Measurements from ENCODE around the gene INTS6. TPM values are rescaled to one million over a fixed set of nuclear protein-coding genes. Genes with fewer than 3 reads are reported as not detected.

INTS6 gene
- polyA plus RNA-seq, 1 donor (not counting 4 experiments of a cell fraction or from before 2014, with no cell fraction given), result 44.2 TPM

- Histone ChIP-seq H3K4me3 (ENCODE audit: control insufficient read depth in 2 of 3, extremely low read depth in 1 of 3, insufficient read depth in 2 of 3, low read depth in 1 of 3, low read length in 3 of 3) (no peak overlapping the region), H3K79me2 (ENCODE audit: control insufficient read depth, insufficient read depth, low read length) (no peaks in the 10 kb centered on the region), H3K27me3 (ENCODE audit: control insufficient read depth, extremely low read depth, insufficient read depth, low read length) (no peaks in the 10 kb centered on the region), H3K9me1 (ENCODE audit: control insufficient read depth, extremely low read depth, insufficient read depth, low read length) (peaks cover 3% of the 10 kb centered on the region), H4K20me1 (ENCODE audit: control insufficient read depth, extremely low read depth, insufficient read depth, low read length) (no peaks in the 10 kb centered on the region), H3K4me2 (ENCODE audit: control insufficient read depth, extremely low read depth, insufficient read depth, low read depth, low read length) (no peak overlapping the region), H2AFZ (ENCODE audit: control insufficient read depth, low read length) (no peak overlapping the region), H3K9me3 (ENCODE audit: control insufficient read depth, low read depth, low read length) (no peaks in the 10 kb centered on the region), H3K36me3 (ENCODE audit: control insufficient read depth in 2 of 2, extremely low read depth in 1 of 2, insufficient read depth in 2 of 2, low read length in 2 of 2) (no peaks in the 10 kb centered on the region), H3K9ac (ENCODE audit: control insufficient read depth, extremely low read depth, insufficient read depth, low read length) (no peak overlapping the region), H3K27ac (ENCODE audit: control insufficient read depth, insufficient read depth, low read length) (no peak overlapping the region), H3K4me1 (ENCODE audit: control insufficient read depth, extremely low read depth, insufficient read depth, low read length) (peaks cover 13% of the 10 kb centered on the region)
- dilution Hi-C loops (cut with MboI; ENCODE audit: extremely low pct_ligation_motif_present, low sequenced_read_pairs), result no loop called here
- DNase-seq (ENCODE audit: low read depth, low spot score), result no peak
- no peak for FAIRE-seq
- TF ChIP-seq CTCF (optimal IDR thresholded peaks at IDR 0.05 in 1 of 3, IDR thresholded peaks at IDR 0.05 in 1 of 3, conservative IDR thresholded peaks at IDR 0.05 in 1 of 3; ENCODE audit: extremely low read depth in 1 of 3, insufficient read depth in 2 of 3, low read length in 3 of 3), result no peak
- TF ChIP-seq EZH2 (IDR thresholded peaks at IDR 0.05; ENCODE audit: low read length), result no peak
Observed at GRCh38 chr13:51475727-51476501, 23.1 kb upstream of the INTS6 start.

- Histone ChIP-seq H2AFZ (ENCODE audit: control insufficient read depth, low read length) (no peak overlapping the region), H3K79me2 (ENCODE audit: control insufficient read depth, insufficient read depth, low read length) (no peaks in the 10 kb centered on the region), H3K27me3 (ENCODE audit: control insufficient read depth, extremely low read depth, insufficient read depth, low read length) (no peaks in the 10 kb centered on the region), H3K9me1 (ENCODE audit: control insufficient read depth, extremely low read depth, insufficient read depth, low read length) (no peaks in the 10 kb centered on the region), H3K4me2 (ENCODE audit: control insufficient read depth, extremely low read depth, insufficient read depth, low read depth, low read length) (no peak overlapping the region), H3K36me3 (ENCODE audit: control insufficient read depth in 2 of 2, extremely low read depth in 1 of 2, insufficient read depth in 2 of 2, low read length in 2 of 2) (no peaks in the 10 kb centered on the region), H3K9ac (ENCODE audit: control insufficient read depth, extremely low read depth, insufficient read depth, low read length) (no peak overlapping the region), H3K27ac (ENCODE audit: control insufficient read depth, insufficient read depth, low read length) (no peak overlapping the region), H3K4me3 (ENCODE audit: control insufficient read depth in 2 of 3, extremely low read depth in 1 of 3, insufficient read depth in 2 of 3, low read depth in 1 of 3, low read length in 3 of 3) (no peak overlapping the region), H3K9me3 (ENCODE audit: control insufficient read depth, low read depth, low read length) (no peaks in the 10 kb centered on the region), H4K20me1 (ENCODE audit: control insufficient read depth, extremely low read depth, insufficient read depth, low read length) (no peaks in the 10 kb centered on the region), H3K4me1 (ENCODE audit: control insufficient read depth, extremely low read depth, insufficient read depth, low read length) (no peaks in the 10 kb centered on the region)
- dilution Hi-C loops (cut with MboI; ENCODE audit: extremely low pct_ligation_motif_present, low sequenced_read_pairs), result no loop called here
- FAIRE-seq (no peak), DNase-seq (ENCODE audit: low read depth, low spot score) (no peak)
- TF ChIP-seq EZH2 (IDR thresholded peaks at IDR 0.05; ENCODE audit: low read length) (no peak), CTCF (optimal IDR thresholded peaks at IDR 0.05 in 1 of 3, IDR thresholded peaks at IDR 0.05 in 1 of 3, conservative IDR thresholded peaks at IDR 0.05 in 1 of 3; ENCODE audit: extremely low read depth in 1 of 3, insufficient read depth in 2 of 3, low read length in 3 of 3) (no peak)
Observed at GRCh38 chr13:51469790-51470189, 17.0 kb upstream of the INTS6 start.

Data from keratinocyte (primary cell).